ENCODE results near the gene TRPV6.

The TRPV6 gene

GRCh38 chr7:142868188-142868985 is 17.2 kb downstream of the TRPV6 start:
- TF ChIP-seq POLR2AphosphoS5 (IDR thresholded peaks at IDR 0.05; ENCODE audit: low read depth) (no peak), GABPA (IDR thresholded peaks at IDR 0.05; ENCODE audit: low read depth) (no peak), CTCF (IDR thresholded peaks at IDR 0.05; ENCODE audit: insufficient read depth, low read length) (no peak), REST (IDR thresholded peaks at IDR 0.05; ENCODE audit: insufficient replicate concordance, low read depth) (no peak), SPI1 (IDR thresholded peaks at IDR 0.05; ENCODE audit: borderline replicate concordance, low read depth) (no peak)
- DNase-seq (ENCODE audit: low read depth in 1 of 2, low spot score in 1 of 2): no peak

GRCh38 chr7:142867398-142868187 is 18.0 kb downstream of the TRPV6 start:
- Histone ChIP-seq H3K27ac (replicated peaks) (no peak overlapping the region), H3K4me3 (replicated peaks; ENCODE audit: insufficient read depth, low read length) (no peak overlapping the region), H3K27me3 (ENCODE audit: insufficient read depth, poor library complexity, severe bottlenecking) (no peaks in the 10 kb centered on the region)
- TF ChIP-seq REST (IDR thresholded peaks at IDR 0.05; ENCODE audit: insufficient replicate concordance, low read depth) (no peak), GABPA (IDR thresholded peaks at IDR 0.05; ENCODE audit: low read depth) (no peak), SPI1 (IDR thresholded peaks at IDR 0.05; ENCODE audit: borderline replicate concordance, low read depth) (no peak), POLR2AphosphoS5 (IDR thresholded peaks at IDR 0.05; ENCODE audit: low read depth) (no peak), CTCF (IDR thresholded peaks at IDR 0.05; ENCODE audit: insufficient read depth, low read length) (no peak)
- DNase-seq (ENCODE audit: low read depth in 1 of 2, low spot score in 1 of 2): no peak

More at GRCh38 chr7:142868188-142868985, 17.2 kb downstream of the TRPV6 start:
- no peak overlapping the region for H3K27ac ChIP-seq (replicated peaks)
- H3K4me3 ChIP-seq (replicated peaks; ENCODE audit: insufficient read depth, low read length): no peak overlapping the region
- no peaks in the 10 kb centered on the region for H3K27me3 ChIP-seq (ENCODE audit: insufficient read depth, poor library complexity, severe bottlenecking)

- no peaks in the 10 kb centered on the region for H3K27me3 ChIP-seq (ENCODE audit: insufficient read depth, poor library complexity, severe bottlenecking)
- no peak for DNase-seq (ENCODE audit: low read depth in 1 of 2, low spot score in 1 of 2)
- no peak overlapping the region for H3K4me3 ChIP-seq (replicated peaks; ENCODE audit: insufficient read depth, low read length)
- no peak overlapping the region for H3K27ac ChIP-seq (replicated peaks)
- no peak for TF ChIP-seq CTCF (IDR thresholded peaks at IDR 0.05; ENCODE audit: insufficient read depth, low read length)
- TF ChIP-seq POLR2AphosphoS5 (IDR thresholded peaks at IDR 0.05; ENCODE audit: low read depth): no peak
- TF ChIP-seq REST (IDR thresholded peaks at IDR 0.05; ENCODE audit: insufficient replicate concordance, low read depth): no peak
- TF ChIP-seq GABPA (IDR thresholded peaks at IDR 0.05; ENCODE audit: low read depth): no peak
- TF ChIP-seq SPI1 (IDR thresholded peaks at IDR 0.05; ENCODE audit: borderline replicate concordance, low read depth): no peak
Observed at GRCh38 chr7:142867097-142867378, 18.5 kb downstream of the TRPV6 start.

Data from HL-60 (cell line).